SK-N-SH treated with all-trans-retinoic acid at 6 μM for 48 hours (cell line): ENCODE measurements around the gene RPL36A.

ENCODE experiments used
- ATAC-seq: fragments of 200-7000 bp; cut with Tn5 transposase; 3 replicates; pipeline ENCODE4 v1.9.1; 2020; ENCODE audit warnings: mild to moderate bottlenecking, moderate library complexity
- BACH2 ChIP-seq: fragments of 250-450 bp; sonication (Bioruptor Pico); IDR thresholded peaks from 2 replicates; pipeline ENCODE4 v1.9.0; 2021; ENCODE audit warnings: mild to moderate bottlenecking, borderline replicate concordance
- CREB5 ChIP-seq: fragments of 250-450 bp; sonication (Bioruptor Pico); IDR thresholded peaks from 2 replicates; pipeline ENCODE4 v1.5.1; 2020; ENCODE audit warnings: low read depth, mild to moderate bottlenecking, moderate library complexity
- CSRNP3 ChIP-seq: fragments of 250-450 bp; sonication (Bioruptor Pico); IDR thresholded peaks from 2 replicates; pipeline ENCODE4 v1.5.1; 2021; ENCODE audit warnings: mild to moderate bottlenecking, moderate library complexity
- ESRRG ChIP-seq: fragments of 250-450 bp; sonication (Bioruptor Pico); IDR thresholded peaks from 2 replicates; pipeline ENCODE4 v1.6.1; 2021; ENCODE audit warnings: mild to moderate bottlenecking
- ISL1 ChIP-seq: fragments of 250-450 bp; sonication (Bioruptor Pico); IDR thresholded peaks from 2 replicates; pipeline ENCODE4 v2.1.2; 2022; ENCODE audit warnings: mild to moderate bottlenecking, moderate library complexity
- OSR1 ChIP-seq: fragments of 250-450 bp; sonication (Bioruptor Pico); IDR thresholded peaks from 2 replicates; pipeline ENCODE4 v1.8.0; 2022; ENCODE audit warnings: moderate library complexity, mild to moderate bottlenecking, inconsistent platforms
- PATZ1 ChIP-seq: fragments of 250-450 bp; sonication (Bioruptor Pico); IDR thresholded peaks from 2 replicates; pipeline ENCODE4 v1.8.0; 2020; ENCODE audit warnings: mild to moderate bottlenecking, moderate library complexity, borderline replicate concordance
- PPARA ChIP-seq: fragments of 250-450 bp; sonication (Bioruptor Pico); IDR thresholded peaks from 2 replicates; pipeline ENCODE4 v1.5.0; 2020; ENCODE audit warnings: mild to moderate bottlenecking, borderline replicate concordance
- RARB ChIP-seq: fragments of 250-450 bp; sonication (Bioruptor Pico); IDR thresholded peaks from 2 replicates; pipeline ENCODE4 v1.8.0; 2021; ENCODE audit warnings: mild to moderate bottlenecking, moderate library complexity
- SNAI2 ChIP-seq: fragments of 250-450 bp; sonication (Bioruptor Pico); IDR thresholded peaks from 2 replicates; pipeline ENCODE4 v1.5.0; 2020; ENCODE audit warnings: mild to moderate bottlenecking, moderate library complexity
- TCF4 ChIP-seq: fragments of 250-450 bp; sonication (Bioruptor Pico); IDR thresholded peaks from 2 replicates; pipeline ENCODE4 v1.8.0; 2021; ENCODE audit warnings: mild to moderate bottlenecking, moderate library complexity, borderline replicate concordance
- TOX ChIP-seq: fragments of 250-450 bp; sonication (Bioruptor Pico); IDR thresholded peaks from 2 replicates; pipeline ENCODE4 v1.8.0; 2021; ENCODE audit warnings: mild to moderate bottlenecking, moderate library complexity, borderline replicate concordance
- TSHZ2 ChIP-seq: fragments of 250-450 bp; sonication (Bioruptor Pico); IDR thresholded peaks from 2 replicates; pipeline ENCODE4 v1.5.0; 2020; ENCODE audit warnings: mild to moderate bottlenecking, moderate library complexity
- ZC3H10 ChIP-seq: fragments of 250-450 bp; sonication (Bioruptor Pico); IDR thresholded peaks from 2 replicates; pipeline ENCODE4 v1.5.1; 2021; ENCODE audit warnings: mild to moderate bottlenecking, moderate library complexity
- ZFP3 ChIP-seq: fragments of 250-450 bp; sonication (Bioruptor Pico); IDR thresholded peaks from 2 replicates; pipeline ENCODE4 v1.5.0; 2020; ENCODE audit warnings: mild to moderate bottlenecking, moderate library complexity
- ZFP30 ChIP-seq: fragments of 450-650 bp; formaldehyde crosslinking; IDR thresholded peaks from 2 replicates; pipeline ENCODE4 v1.5.0; 2022; ENCODE audit warnings: mild to moderate bottlenecking, moderate library complexity
- ZNF565 ChIP-seq: fragments of 450-650 bp; formaldehyde crosslinking; conservative IDR thresholded peaks from 2 replicates; pipeline ENCODE4 v1.5.0; 2020; ENCODE audit warnings: low read depth, mild to moderate bottlenecking, moderate library complexity
- ZNF70 ChIP-seq: fragments of 450-650 bp; formaldehyde crosslinking; IDR thresholded peaks from 2 replicates; pipeline ENCODE4 v1.5.0; 2020; ENCODE audit warnings: mild to moderate bottlenecking, moderate library complexity
- ZNF8 ChIP-seq: fragments of 450-650 bp; formaldehyde crosslinking; IDR thresholded peaks from 2 replicates; pipeline ENCODE4 v1.5.0; 2020; ENCODE audit warnings: mild to moderate bottlenecking, moderate library complexity

Gene RPL36A

GRCh38 chrX:101427954-101428353 lies 37.1 kb downstream of the RPL36A start:
- ATAC-seq = no peak

GRCh38 chrX:101429934-101430333 lies 39.1 kb downstream of the RPL36A start:
- TF ChIP-seq ESRRG (CRISPR knock-in tag) (no peak), ISL1 (CRISPR knock-in tag) (no peak)
- TF ChIP-seq, all 23 proteins: peak for 0
- ATAC-seq = peak; percentile 91

More at GRCh38 chrX:101427954-101428353, 37.1 kb downstream of the RPL36A start:
- TF ChIP-seq ZNF8 = peak; percentile 97
- no peak for TF ChIP-seq TSHZ2 (CRISPR knock-in tag)
- TF ChIP-seq ZNF565 (CRISPR knock-in tag) = no peak

GRCh38 chrX:101430457-101431078 lies 39.8 kb downstream of the RPL36A start:
- ATAC-seq = peak; percentile 77
- TF ChIP-seq SNAI2 = no peak
- no peak for TF ChIP-seq TCF4

GRCh38 chrX:101442085-101442484 lies 51.3 kb downstream of the RPL36A start:
- ATAC-seq = no peak
- TF ChIP-seq ESRRG (CRISPR knock-in tag) (no peak), ZNF565 (CRISPR knock-in tag) (no peak), RARB (CRISPR knock-in tag) (no peak), CSRNP3 (CRISPR knock-in tag) (no peak), BACH2 (CRISPR knock-in tag) (no peak), TCF4 (no peak), ZNF70 (no peak), OSR1 (CRISPR knock-in tag) (no peak), TSHZ2 (CRISPR knock-in tag) (no peak), PATZ1 (CRISPR knock-in tag) (no peak), CREB5 (CRISPR knock-in tag) (no peak), ZC3H10 (CRISPR knock-in tag) (no peak), TOX (CRISPR knock-in tag) (no peak), PPARA (no peak), ZFP3 (no peak), ZFP30 (CRISPR knock-in tag) (no peak), ISL1 (CRISPR knock-in tag) (no peak)
